ENCODE results near the gene ALCAM.

The ALCAM gene

GRCh38 chr3:105528955-105529354 lies 162.2 kb downstream of the ALCAM start:
- DNase-seq (ENCODE audit: low read depth): no peak

- no peak for DNase-seq (ENCODE audit: low read depth)
Measured at GRCh38 chr3:105529456-105529855, 162.7 kb downstream of the ALCAM start.

- no peak for DNase-seq (ENCODE audit: low read depth)
Measured at GRCh38 chr3:105532251-105532650, 165.5 kb downstream of the ALCAM start.

- DNase-seq (ENCODE audit: low read depth): no peak
Measured at GRCh38 chr3:105533960-105534359, 167.3 kb downstream of the ALCAM start.

- DNase-seq (ENCODE audit: low read depth): no peak
Measured at GRCh38 chr3:105534491-105534890, 167.8 kb downstream of the ALCAM start.

GRCh38 chr3:105537371-105538080 lies 170.8 kb downstream of the ALCAM start:
- no peak for DNase-seq (ENCODE audit: low read depth)

GRCh38 chr3:105538483-105538882 lies 171.8 kb downstream of the ALCAM start:
- no peak for DNase-seq (ENCODE audit: low read depth)

GRCh38 chr3:105539897-105540296 lies 173.2 kb downstream of the ALCAM start:
- no peak for DNase-seq (ENCODE audit: low read depth)

GRCh38 chr3:105542282-105543019 lies 175.7 kb downstream of the ALCAM start:
- DNase-seq (ENCODE audit: low read depth): no peak

GRCh38 chr3:105545051-105545450 lies 178.3 kb downstream of the ALCAM start:
- no peak for DNase-seq (ENCODE audit: low read depth)

- DNase-seq (ENCODE audit: low read depth): no peak
Measured at GRCh38 chr3:105553851-105554250, 187.1 kb downstream of the ALCAM start.

GRCh38 chr3:105555206-105555605 lies 188.5 kb downstream of the ALCAM start:
- DNase-seq (ENCODE audit: low read depth): no peak

GRCh38 chr3:105559856-105560255 lies 193.1 kb downstream of the ALCAM start:
- DNase-seq (ENCODE audit: low read depth): no peak

- no peak for DNase-seq (ENCODE audit: low read depth)
Measured at GRCh38 chr3:105561876-105562275, 195.2 kb downstream of the ALCAM start.

GRCh38 chr3:105564546-105565288 lies 198.0 kb downstream of the ALCAM start:
- no peak for DNase-seq (ENCODE audit: low read depth)

- no peak for DNase-seq (ENCODE audit: low read depth)
Measured at GRCh38 chr3:105571005-105571404, 204.3 kb downstream of the ALCAM start.

GRCh38 chr3:105572501-105572900 lies 205.8 kb downstream of the ALCAM start:
- DNase-seq (ENCODE audit: low read depth): no peak

GRCh38 chr3:105579439-105579838 lies 212.7 kb downstream of the ALCAM start:
- DNase-seq (ENCODE audit: low read depth): no peak

GRCh38 chr3:105580296-105580965 lies 213.7 kb downstream of the ALCAM start:
- no peak for DNase-seq (ENCODE audit: low read depth)

GRCh38 chr3:105582015-105582414 lies 215.3 kb downstream of the ALCAM start:
- DNase-seq (ENCODE audit: low read depth): no peak

- no peak for DNase-seq (ENCODE audit: low read depth)
Measured at GRCh38 chr3:105584003-105584790, 217.5 kb downstream of the ALCAM start.

GRCh38 chr3:105593315-105593714 lies 226.6 kb downstream of the ALCAM start:
- no peak for DNase-seq (ENCODE audit: low read depth)
